Astrocyte (in vitro differentiated cells and primary cell): Measurements from ENCODE around the gene GFM1. TPM values are rescaled to one million over a fixed set of nuclear protein-coding genes. Genes with fewer than 3 reads are reported as not detected.

Experiments
- DNase-seq: peaks from one replicate; pipeline ENCODE4 v3.0.0-alpha.2; 2010; ENCODE audit warnings: low read depth
- FAIRE-seq: peaks from 2 replicates; lab custom pipeline; 2011; peaks lifted over from hg19 to GRCh38; lab: Jason Lieb, UNC
- H2AFZ ChIP-seq: 2 replicates; pipeline ENCODE4 v1.6.0; 2012; ENCODE audit warnings: low read depth, low read length, inconsistent platforms
- H3K27ac ChIP-seq: 2 replicates; pipeline ENCODE4 v1.5.1; 2011; ENCODE audit warnings: low read depth, low read length, inconsistent platforms
- H3K27me3 ChIP-seq: 2 replicates; pipeline ENCODE4 v1.6.0; 2011; ENCODE audit warnings: low read length, inconsistent platforms; ENCODE audit not compliant: insufficient read depth
- H3K36me3 ChIP-seq: 2 replicates; pipeline ENCODE4 v1.5.1; 2011; ENCODE audit warnings: low read length, inconsistent platforms; ENCODE audit not compliant: insufficient read depth
- H3K4me1 ChIP-seq: 2 replicates; pipeline ENCODE4 v1.5.1; 2011; ENCODE audit warnings: low read length, inconsistent platforms; ENCODE audit not compliant: insufficient read depth
- H3K4me2 ChIP-seq: 2 replicates; pipeline ENCODE4 v1.6.0; 2012; ENCODE audit warnings: low read length, inconsistent platforms
- H3K4me3 ChIP-seq: 2 replicates; pipeline ENCODE4 v1.5.1; 2011; ENCODE audit warnings: low read depth, mild to moderate bottlenecking, low read length, inconsistent platforms; ENCODE audit not compliant: insufficient read depth
- H3K79me2 ChIP-seq: 2 replicates; pipeline ENCODE4 v1.6.0; 2012; ENCODE audit warnings: mild to moderate bottlenecking, low read length, inconsistent platforms; ENCODE audit not compliant: insufficient read depth
- H3K9ac ChIP-seq: 2 replicates; pipeline ENCODE4 v1.6.0; 2012; ENCODE audit warnings: mild to moderate bottlenecking, low read length, inconsistent platforms
- H3K9me3 ChIP-seq: 2 replicates; pipeline ENCODE4 v1.5.1; 2012; ENCODE audit warnings: low read depth, mild to moderate bottlenecking, low read length, inconsistent platforms; ENCODE audit not compliant: insufficient read depth
- H4K20me1 ChIP-seq: 2 replicates; pipeline ENCODE4 v1.6.0; 2012; ENCODE audit warnings: low read length, inconsistent platforms; ENCODE audit not compliant: insufficient read depth
- H3K27ac Mint-ChIP-seq: one replicate; pipeline ENCODE4 v1.8.0; 2021; ENCODE audit warnings: mild to moderate bottlenecking, mixed read lengths; ENCODE audit not compliant: unreplicated experiment
- H3K27me3 Mint-ChIP-seq: one replicate; pipeline ENCODE4 v1.8.0; 2021; ENCODE audit warnings: low read depth, mixed read lengths; ENCODE audit not compliant: unreplicated experiment
- H3K36me3 Mint-ChIP-seq: one replicate; pipeline ENCODE4 v1.8.0; 2021; ENCODE audit warnings: low read depth, mixed read lengths; ENCODE audit not compliant: unreplicated experiment
- H3K4me1 Mint-ChIP-seq: one replicate; pipeline ENCODE4 v1.8.0; 2021; ENCODE audit warnings: low read depth, mixed read lengths; ENCODE audit not compliant: unreplicated experiment
- H3K4me3 Mint-ChIP-seq: one replicate; pipeline ENCODE4 v1.8.0; 2021; ENCODE audit warnings: mild to moderate bottlenecking, moderate library complexity, mixed read lengths; ENCODE audit not compliant: unreplicated experiment
- H3K9me3 Mint-ChIP-seq: one replicate; pipeline ENCODE4 v1.8.0; 2021; ENCODE audit warnings: mild to moderate bottlenecking, mixed read lengths; ENCODE audit not compliant: unreplicated experiment
- EZH2 ChIP-seq: IDR thresholded peaks from 2 replicates; pipeline ENCODE4 v1.6.1; 2012; ENCODE audit warnings: mild to moderate bottlenecking, low read length, inconsistent platforms; ENCODE audit not compliant: insufficient read depth
- total RNA-seq: library from RNA; stranded (reverse); gene quantifications from 2 replicates; pipeline ENCODE4 v1.2.1, GENCODE V29; 2021
- TF ChIP-seq, protein P1 (sequence below): IDR thresholded peaks from 2 replicates; pipeline ENCODE4 v1.5.1; 2011; ENCODE audit warnings: low read depth, mild to moderate bottlenecking, inconsistent platforms, low read length, moderate library complexity; ENCODE audit not compliant: insufficient read depth

Gene GFM1
- total RNA-seq, 1 donor from 2014 or later = 32.6 TPM

- H3K27me3 Mint-ChIP-seq = peaks cover 12% of the 10 kb centered on the region
- no peak overlapping the region for H3K4me2 ChIP-seq
- no peak overlapping the region for H3K4me3 ChIP-seq
- DNase-seq (no peak), FAIRE-seq (no peak)
- H3K27me3 ChIP-seq = no peaks in the 10 kb centered on the region
- H3K4me1 ChIP-seq = no peaks in the 10 kb centered on the region
- peaks cover 4% of the 10 kb centered on the region for H3K9me3 ChIP-seq
- no peak overlapping the region for H3K4me3 Mint-ChIP-seq
- peaks cover 10% of the 10 kb centered on the region for H3K9me3 Mint-ChIP-seq
- H3K4me1 Mint-ChIP-seq = peaks cover 3% of the 10 kb centered on the region
- TF ChIP-seq EZH2 = no peak
- TF ChIP-seq, protein P1, sequence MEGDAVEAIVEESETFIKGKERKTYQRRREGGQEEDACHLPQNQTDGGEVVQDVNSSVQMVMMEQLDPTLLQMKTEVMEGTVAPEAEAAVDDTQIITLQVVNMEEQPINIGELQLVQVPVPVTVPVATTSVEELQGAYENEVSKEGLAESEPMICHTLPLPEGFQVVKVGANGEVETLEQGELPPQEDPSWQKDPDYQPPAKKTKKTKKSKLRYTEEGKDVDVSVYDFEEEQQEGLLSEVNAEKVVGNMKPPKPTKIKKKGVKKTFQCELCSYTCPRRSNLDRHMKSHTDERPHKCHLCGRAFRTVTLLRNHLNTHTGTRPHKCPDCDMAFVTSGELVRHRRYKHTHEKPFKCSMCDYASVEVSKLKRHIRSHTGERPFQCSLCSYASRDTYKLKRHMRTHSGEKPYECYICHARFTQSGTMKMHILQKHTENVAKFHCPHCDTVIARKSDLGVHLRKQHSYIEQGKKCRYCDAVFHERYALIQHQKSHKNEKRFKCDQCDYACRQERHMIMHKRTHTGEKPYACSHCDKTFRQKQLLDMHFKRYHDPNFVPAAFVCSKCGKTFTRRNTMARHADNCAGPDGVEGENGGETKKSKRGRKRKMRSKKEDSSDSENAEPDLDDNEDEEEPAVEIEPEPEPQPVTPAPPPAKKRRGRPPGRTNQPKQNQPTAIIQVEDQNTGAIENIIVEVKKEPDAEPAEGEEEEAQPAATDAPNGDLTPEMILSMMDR = no peak
- no peak overlapping the region for H2AFZ ChIP-seq
- no peak overlapping the region for H3K27ac ChIP-seq
- peaks cover 11% of the 10 kb centered on the region for H3K36me3 Mint-ChIP-seq
- H3K27ac Mint-ChIP-seq = no peak overlapping the region
- H3K36me3 ChIP-seq = peaks cover 5% of the 10 kb centered on the region
- no peak overlapping the region for H3K9ac ChIP-seq
- H3K79me2 ChIP-seq = no peaks in the 10 kb centered on the region
- H4K20me1 ChIP-seq = no peaks in the 10 kb centered on the region
Measured at GRCh38 chr3:158737410-158737809, 93.1 kb downstream of the GFM1 start.

- Mint-ChIP-seq H3K27me3 (peaks cover 12% of the 10 kb centered on the region), H3K36me3 (peaks cover 11% of the 10 kb centered on the region), H3K4me3 (no peak overlapping the region), H3K27ac (no peak overlapping the region), H3K9me3 (peaks cover 10% of the 10 kb centered on the region), H3K4me1 (peaks cover 3% of the 10 kb centered on the region)
- Histone ChIP-seq H3K9me3 (peaks cover 4% of the 10 kb centered on the region), H3K4me3 (no peak overlapping the region), H2AFZ (no peak overlapping the region), H3K4me2 (no peak overlapping the region), H4K20me1 (no peaks in the 10 kb centered on the region), H3K9ac (no peak overlapping the region), H3K36me3 (peaks cover 5% of the 10 kb centered on the region), H3K79me2 (no peaks in the 10 kb centered on the region), H3K4me1 (no peaks in the 10 kb centered on the region), H3K27ac (no peak overlapping the region), H3K27me3 (no peaks in the 10 kb centered on the region)
- no peak for TF ChIP-seq EZH2
- TF ChIP-seq, protein P1 = no peak
- FAIRE-seq (no peak), DNase-seq (no peak)
Measured at GRCh38 chr3:158737976-158738615, 93.8 kb downstream of the GFM1 start.

GRCh38 chr3:158738653-158739052, 94.3 kb downstream of the GFM1 start:
- H3K9me3 Mint-ChIP-seq = peaks cover 10% of the 10 kb centered on the region
- Histone ChIP-seq H3K27ac (no peak overlapping the region), H3K4me2 (no peak overlapping the region), H3K27me3 (no peaks in the 10 kb centered on the region), H3K36me3 (peaks cover 5% of the 10 kb centered on the region), H2AFZ (no peak overlapping the region), H3K9me3 (peaks cover 4% of the 10 kb centered on the region), H3K9ac (no peak overlapping the region), H3K4me3 (no peak overlapping the region), H4K20me1 (no peaks in the 10 kb centered on the region), H3K4me1 (no peaks in the 10 kb centered on the region), H3K79me2 (no peaks in the 10 kb centered on the region)
- no peak overlapping the region for H3K27ac Mint-ChIP-seq
- H3K4me1 Mint-ChIP-seq = peaks cover 3% of the 10 kb centered on the region
- FAIRE-seq = no peak
- H3K36me3 Mint-ChIP-seq = peaks cover 11% of the 10 kb centered on the region
- H3K4me3 Mint-ChIP-seq = no peak overlapping the region
- no peak for DNase-seq
- no peak for TF ChIP-seq EZH2
- TF ChIP-seq, protein P1 = no peak
- H3K27me3 Mint-ChIP-seq = peaks cover 12% of the 10 kb centered on the region
